IMR-90 (cell line): ENCODE data around the gene KRTAP4-5. TPM values are rescaled to one million over a fixed set of nuclear protein-coding genes. Genes with fewer than 3 reads are reported as not detected.

Source experiments
- ATAC-seq: fragments of 200-7000 bp; cut with Tn5 transposase; 2 replicates; pipeline ENCODE4 v1.9.1; 2020; ENCODE audit warnings: low read depth, mild to moderate bottlenecking, moderate library complexity
- Bru-seq: library from RNA; stranded (reverse); fragments of 400-500 nt; gene quantifications from one replicate; lab custom pipeline; 2021; lab: Mats Ljungman, UMichigan
- BruChase-seq, 2 experiments: library from RNA; stranded (reverse); fragments of 400-500 nt; gene quantifications; one replicate each; lab custom pipeline; 2021; lab: Mats Ljungman, UMichigan
- BruUV-seq: library from RNA; stranded (reverse); fragments of 400-500 nt; replicated peaks from 2 replicates; lab custom pipeline; 2021; lab: Mats Ljungman, UMichigan
- CTCF ChIA-PET: fragments of 300-600 bp; formaldehyde crosslinking; extraction: SDS; loops from one replicate; lab custom pipeline; 2021; ENCODE audit warnings: antibody characterized with exemption; lab: Yijun Ruan, JAX
- POLR2A ChIA-PET: fragments of 300-600 bp; sonication (Branson Sonifier 250); formaldehyde crosslinking; loops from one replicate; lab custom pipeline; 2022; ENCODE audit warnings: antibody characterized with exemption; ENCODE audit not compliant: unreplicated experiment; lab: Charles Lee
- DNase-seq: peaks from one replicate; pipeline ENCODE4 v3.0.0; 2013
- H2AFZ ChIP-seq: replicated peaks from 2 replicates; pipeline ENCODE3; 2013; ENCODE audit warnings: low read length, mild to moderate bottlenecking; ENCODE audit not compliant: poor library complexity
- H2AK5ac ChIP-seq: 2 replicates; pipeline ENCODE4 v1.6.1; 2013; ENCODE audit warnings: low read depth, low read length, inconsistent platforms
- H2AK9ac ChIP-seq: replicated peaks from 2 replicates; pipeline ENCODE3; 2013; ENCODE audit warnings: mild to moderate bottlenecking, low read depth, low read length, moderate library complexity; ENCODE audit not compliant: poor library complexity
- H2BK120ac ChIP-seq: 2 replicates; pipeline ENCODE4 v1.6.1; 2013; ENCODE audit warnings: low read depth, low read length, inconsistent platforms
- H2BK15ac ChIP-seq: 3 replicates; pipeline ENCODE4 v1.6.1; 2013; ENCODE audit warnings: low read depth, low read length, inconsistent platforms
- H2BK20ac ChIP-seq: 2 replicates; pipeline ENCODE4 v1.6.1; 2013; ENCODE audit warnings: low read depth, mild to moderate bottlenecking, inconsistent platforms, low read length, moderate library complexity
- H2BK5ac ChIP-seq: 2 replicates; pipeline ENCODE4 v1.6.1; 2013; ENCODE audit warnings: mild to moderate bottlenecking, low read depth, low read length, inconsistent platforms; ENCODE audit not compliant: poor library complexity, severe bottlenecking
- H3K14ac ChIP-seq: replicated peaks from 2 replicates; pipeline ENCODE4 v1.6.1; 2013; ENCODE audit warnings: low read depth, low read length, inconsistent platforms
- H3K18ac ChIP-seq: 2 replicates; pipeline ENCODE4 v1.6.1; 2013; ENCODE audit warnings: low read depth, low read length, control low read depth
- H3K23ac ChIP-seq: 2 replicates; pipeline ENCODE4 v1.6.1; 2013; ENCODE audit warnings: low read depth, low read length, inconsistent platforms
- H3K27ac ChIP-seq: 2 replicates; pipeline ENCODE4 v1.5.1; 2013; ENCODE audit warnings: mild to moderate bottlenecking, control low read depth, low read length; ENCODE audit not compliant: insufficient read depth
- H3K27me3 ChIP-seq: 2 replicates; pipeline ENCODE4 v1.6.1; 2013; ENCODE audit warnings: low read length; ENCODE audit not compliant: control insufficient read depth, insufficient read depth
- H3K36me3 ChIP-seq: 2 replicates; pipeline ENCODE4 v1.6.1; 2013; ENCODE audit warnings: low read length, mixed read lengths; ENCODE audit not compliant: control insufficient read depth, insufficient read depth
- H3K4ac ChIP-seq: 2 replicates; pipeline ENCODE4 v1.6.1; 2013; ENCODE audit warnings: low read depth, low read length, inconsistent platforms
- H3K4me1 ChIP-seq: 2 replicates; pipeline ENCODE4 v1.6.1; 2013; ENCODE audit warnings: low read length, mixed read lengths; ENCODE audit not compliant: control insufficient read depth, insufficient read depth
- H3K4me2 ChIP-seq: 2 replicates; pipeline ENCODE4 v1.6.1; 2013; ENCODE audit warnings: low read depth, mild to moderate bottlenecking, control low read depth, low read length, moderate library complexity
- H3K4me3 ChIP-seq: 2 replicates; pipeline ENCODE4 v1.5.1; 2013; ENCODE audit warnings: low read depth, mild to moderate bottlenecking, control low read depth, low read length, moderate library complexity; ENCODE audit not compliant: insufficient read depth
- H3K56ac ChIP-seq: 2 replicates; pipeline ENCODE4 v1.6.1; 2013; ENCODE audit warnings: low read length, inconsistent platforms; ENCODE audit not compliant: insufficient read depth; ENCODE audit errors: extremely low read depth
- H3K79me1 ChIP-seq, 2 experiments: 2 replicates each; pipeline ENCODE4 v1.6.1; 2013; ENCODE audit warnings: low read length in 2 of 2, inconsistent platforms in 1 of 2, low read depth in 1 of 2
- H3K9ac ChIP-seq: 2 replicates; pipeline ENCODE4 v1.6.1; 2013; ENCODE audit warnings: low read depth, low read length, control low read depth
- H3K9me1 ChIP-seq: 2 replicates; pipeline ENCODE4 v1.6.1; 2013; ENCODE audit warnings: low read length, inconsistent platforms; ENCODE audit not compliant: insufficient read depth
- H3K9me3 ChIP-seq: 2 replicates; pipeline ENCODE4 v1.6.1; 2013; ENCODE audit warnings: low read length; ENCODE audit not compliant: control insufficient read depth, insufficient read depth
- H4K20me1 ChIP-seq: 2 replicates; pipeline ENCODE4 v1.6.1; 2013; ENCODE audit warnings: low read length, inconsistent platforms; ENCODE audit not compliant: insufficient read depth
- H4K5ac ChIP-seq: 2 replicates; pipeline ENCODE4 v1.6.1; 2013; ENCODE audit warnings: mild to moderate bottlenecking, low read depth, low read length, control low read depth
- H4K8ac ChIP-seq, 2 experiments: 2 replicates each; pipeline ENCODE4 v1.6.1; 2013; ENCODE audit warnings: low read depth in 2 of 2, low read length in 2 of 2, control low read depth in 1 of 2, inconsistent platforms in 1 of 2
- H4K91ac ChIP-seq: 2 replicates; pipeline ENCODE4 v1.6.1; 2013; ENCODE audit warnings: low read depth, low read length, inconsistent platforms; ENCODE audit not compliant: insufficient read depth
- CEBPB ChIP-seq: IDR thresholded peaks from 2 replicates; pipeline ENCODE4 v1.6.1; 2012; ENCODE audit warnings: low read depth, low read length, improper control_type of control experiment
- RAD21 ChIP-seq: IDR thresholded peaks from 2 replicates; pipeline ENCODE4 v1.6.1; 2012; ENCODE audit warnings: low read length, improper control_type of control experiment
- WGBS, 2 experiments: methylation state at CpG; one replicate each; pipeline versions ENCODE4 v1.1.5 to v1.1.7; 2013; ENCODE audit warnings: missing lambda C conversion rate in 2 of 2; ENCODE audit not compliant: insufficient read length in 1 of 2; ENCODE audit errors: extremely low coverage in 2 of 2; 5-methylcytosine and 5-hydroxymethylcytosine counted together
- dilution Hi-C: fragments of 300-500 bp; cut with HindIII; formaldehyde crosslinking; loops from one replicate; pipeline ENCODE4 v1.14.3; 2018; ENCODE audit warnings: low sequenced_read_pairs; ENCODE audit not compliant: unreplicated experiment
- in situ Hi-C: fragments of 300-500 bp; cut with MboI; formaldehyde crosslinking; loops from 3 replicates; pipeline ENCODE4 v1.14.3; 2019; ENCODE audit warnings: low sequenced_read_pairs, inconsistent platforms, mixed read lengths
- intact Hi-C: fragments of 100-400 bp; cut with micrococcal nuclease; formaldehyde crosslinking; loops from 2 replicates; pipeline ENCODE4 v1.10.0; 2022
- long read RNA-seq: library from polyadenylated mRNA; unstranded; transcript quantifications from one replicate; pipeline ENCODE4 v2.0.0, GENCODE V29; 2021; ENCODE audit not compliant: unreplicated experiment
- polyA plus RNA-seq, 3 experiments: library from polyadenylated mRNA; depleted of rRNA; stranded (reverse); fragments of >200 nt; gene quantifications; 2 replicates each; pipeline ENCODE4 v1.2.3, GENCODE V29; 2012; ENCODE audit warnings: low replicate concordance in 1 of 3
- total RNA-seq: library from RNA; depleted of rRNA; stranded (reverse); fragments of >200 nt; gene quantifications from 2 replicates; pipeline ENCODE4 v1.2.3, GENCODE V29; 2012; rRNA removed

Gene KRTAP4-5
- total RNA-seq (not detected in 2 replicates), polyA plus RNA-seq (2012; rRNA removed) (not detected in 2 replicates), Bru-seq, nascent RNA (not detected), BruChase-seq, experiment 1, labeled RNA remaining after a 6-hour chase (not detected), BruChase-seq, experiment 2, labeled RNA remaining after a 2-hour chase (not detected)
- polyA plus RNA-seq (2012; cell fraction: cytosol; rRNA removed): not detected in 2 replicates
- not detected in 2 replicates for polyA plus RNA-seq (2012; cell fraction: nucleus; rRNA removed; ENCODE audit: low replicate concordance)
- long read RNA-seq: 0 reads

GRCh38 chr17:41149652-41149985 is at the start of gene KRTAP4-5:
KRTAP4-5 (minus strand) TSS chr17:41149825; CDS start chr17:41149767, 58 bp downstream.
- Histone ChIP-seq H2BK5ac (no peak within 1 kb of the TSS), H4K8ac (no peak within 1 kb of the TSS), H2AFZ (no peak within 1 kb of the TSS), H3K4me2 (no peak within 1 kb of the TSS), H4K91ac (no peak within 1 kb of the TSS), H3K36me3 (no peaks in the 10 kb centered on the region), H3K56ac (no peak within 1 kb of the TSS), H3K27me3 (no peaks in the 10 kb centered on the region; the same call in 1 of the 2 replicates), H2BK20ac (no peak within 1 kb of the TSS), H3K79me1 (no peaks in the 10 kb centered on the region), H2AK5ac (no peak within 1 kb of the TSS), H3K4me3 (no peak within 1 kb of the TSS), H3K9me3 (no peaks in the 10 kb centered on the region), H2BK15ac (no peak within 1 kb of the TSS), H4K5ac (no peak within 1 kb of the TSS), H2BK120ac (no peak within 1 kb of the TSS), H2AK9ac (no peak within 1 kb of the TSS), H3K9me1 (no peaks in the 10 kb centered on the region), H3K14ac (no peak within 1 kb of the TSS), H3K4ac (no peak within 1 kb of the TSS), H3K18ac (no peak within 1 kb of the TSS), H3K27ac (no peak within 1 kb of the TSS), H3K23ac (no peak within 1 kb of the TSS), H3K4me1 (no peaks in the 10 kb centered on the region), H4K20me1 (no peaks in the 10 kb centered on the region), H3K9ac (no peak within 1 kb of the TSS)
- no TSS peak for BruUV-seq
- TF ChIP-seq CEBPB (0 out of 2 replicates have a peak, but pooled peaks have one; percentile 18), RAD21 (no peak)
- in situ Hi-C loops (no loop called here), intact Hi-C loops (no loop called here), dilution Hi-C loops (no loop called here)
- DNase-seq (no peak), ATAC-seq (no peak)
- CTCF ChIA-PET: interaction anchor here (0.6 kb wide), 1 partner anchor 52 kb away, joined by 4 read pairs; no protein-coding TSS in a partner anchor
- POLR2A ChIA-PET: no interaction called here
- 100% methylated on average over 1 of the region's 2 CpGs; no CpG with 5 or more reads in 1 of the 2 experiments for WGBS, 2 experiments
